ENCODE data around the gene DHX16.

The DHX16 gene

DNA sequence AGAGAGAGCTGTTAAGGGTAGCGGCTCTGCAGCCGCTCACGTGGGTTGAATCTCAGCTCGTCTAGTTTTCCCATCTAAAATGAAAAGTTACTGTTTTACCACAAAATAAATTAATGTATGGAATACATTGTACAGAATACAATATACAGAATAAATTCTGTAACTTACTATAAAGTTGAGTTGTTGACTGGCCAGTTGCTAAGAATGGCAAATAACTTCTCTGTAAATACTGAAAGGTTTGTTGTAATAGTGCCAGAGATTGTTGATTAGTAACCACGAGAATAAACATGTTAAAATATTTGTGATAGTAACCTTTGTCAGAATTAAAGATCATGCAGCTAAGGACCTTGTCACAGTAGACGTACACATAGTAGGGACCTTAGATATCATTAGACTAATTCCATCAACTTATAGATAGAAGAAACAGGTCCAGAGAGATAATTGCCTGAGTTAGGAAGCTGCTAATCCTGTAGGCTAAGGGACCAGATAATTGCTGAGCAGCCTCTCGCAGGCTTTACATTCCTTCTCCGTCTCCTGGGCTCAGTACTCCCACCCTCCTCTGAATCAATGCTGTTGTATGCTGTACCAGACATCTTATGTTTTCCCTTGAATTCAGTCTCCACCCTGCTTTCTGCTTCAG is 18.5 kb upstream of the DHX16 start:
- DNase-seq: no peak

DNA sequence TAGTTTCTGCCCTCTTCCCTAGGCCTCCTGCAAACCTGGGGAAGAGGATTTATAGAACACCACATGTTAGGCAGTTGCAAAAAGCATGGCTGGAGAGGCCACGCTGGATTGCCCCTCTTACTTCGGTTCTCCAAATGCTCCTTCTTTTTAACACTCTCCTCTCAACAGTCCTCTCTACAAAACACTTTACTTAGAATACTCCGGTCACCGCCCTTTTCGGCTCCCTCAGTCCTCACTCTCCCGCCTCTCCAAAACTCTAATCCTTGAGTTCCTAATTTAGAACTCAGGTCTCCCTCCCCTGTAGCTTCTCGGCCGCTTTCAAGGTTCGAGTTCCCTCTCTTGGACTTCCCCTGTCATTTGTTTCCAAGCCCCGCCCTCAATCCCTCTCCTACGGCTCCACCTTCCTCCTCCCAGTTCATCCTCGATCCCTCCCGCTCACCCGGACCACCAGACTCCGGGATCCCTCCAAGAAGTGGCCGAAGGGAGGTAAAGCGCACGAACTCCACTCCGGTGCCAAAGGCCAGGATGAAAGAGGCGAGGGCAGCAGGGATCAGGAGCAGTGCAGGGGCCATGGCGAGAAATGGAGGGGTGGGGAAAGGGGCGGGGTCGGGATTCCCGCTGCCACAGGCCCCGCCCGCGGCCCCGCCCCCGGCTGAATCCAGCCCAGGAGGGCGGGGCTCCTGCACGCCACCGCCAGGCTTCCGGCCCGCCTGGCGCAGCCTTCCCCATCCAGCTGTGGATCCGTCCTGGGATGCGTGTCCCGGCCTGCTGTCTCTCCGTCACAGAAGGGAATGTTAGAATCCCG is 17.8 kb upstream of the DHX16 start, which contains the start of gene NRM:
Gene NRM (minus strand): TSS at position 582 of the 805 bp plus-strand sequence. CDS start 10 bp downstream, at position 572.
- DNase-seq: peak; percentile 80

DNA sequence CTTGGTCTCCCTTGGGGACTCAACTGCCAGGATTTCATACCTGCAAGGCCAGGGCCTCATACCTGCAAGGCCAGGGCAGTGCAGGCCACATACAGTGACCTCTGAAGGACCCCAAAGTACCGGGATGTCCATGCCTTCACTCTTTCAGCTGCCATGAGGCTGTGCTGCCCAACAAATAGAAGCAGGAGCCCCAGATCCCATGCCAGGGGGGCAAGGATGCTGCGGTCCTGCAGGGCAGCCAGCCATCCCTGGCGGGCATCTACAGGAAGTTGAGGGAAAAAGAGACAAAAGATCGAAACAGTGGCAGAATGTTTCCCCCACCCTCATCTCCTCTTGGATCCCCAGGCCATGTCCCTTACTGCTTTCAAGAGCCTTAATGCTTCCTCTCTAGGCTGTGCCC is 17.2 kb upstream of the DHX16 start:
- no peak for DNase-seq

DNA sequence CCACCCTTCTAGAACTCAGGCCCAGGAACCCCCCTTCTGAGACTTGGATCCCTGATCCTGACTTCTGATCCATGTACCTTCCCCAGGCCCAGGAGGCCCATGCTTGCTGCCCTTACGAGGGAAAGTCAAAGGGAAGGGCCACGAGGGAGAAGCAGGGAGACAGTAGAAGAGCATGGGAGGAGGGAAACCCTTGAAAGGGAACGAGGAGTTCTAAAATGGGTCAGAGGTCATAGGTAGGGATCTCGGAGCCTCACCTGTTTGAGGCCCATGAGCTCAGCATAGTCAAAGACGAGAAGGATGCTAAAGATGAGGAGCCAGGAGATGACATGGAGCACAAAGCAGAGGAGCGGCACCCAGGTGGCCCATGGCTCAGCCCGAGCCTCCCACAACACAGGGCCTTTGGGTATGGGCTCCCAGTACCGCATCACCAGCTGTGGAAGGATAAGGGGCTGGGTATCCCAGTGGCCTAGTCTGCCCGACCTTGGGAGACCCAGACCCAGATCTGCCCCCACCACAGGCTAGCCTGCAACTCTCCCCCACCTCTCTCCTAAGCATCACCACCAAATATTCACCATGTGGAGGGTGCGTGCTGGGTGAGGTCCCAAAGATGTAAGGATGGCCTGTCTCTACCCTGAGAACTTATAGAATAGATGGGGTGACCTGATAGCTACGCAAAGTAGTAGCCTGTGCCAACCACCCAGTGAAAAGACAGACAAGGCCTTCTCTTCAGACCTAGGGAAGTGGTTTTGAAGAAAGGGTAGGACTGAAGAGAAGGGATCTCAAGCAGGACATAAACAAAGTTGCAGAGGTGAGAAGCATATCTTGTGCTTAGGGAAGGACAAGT is 16.4 kb upstream of the DHX16 start:
- no peak for DNase-seq

DNA sequence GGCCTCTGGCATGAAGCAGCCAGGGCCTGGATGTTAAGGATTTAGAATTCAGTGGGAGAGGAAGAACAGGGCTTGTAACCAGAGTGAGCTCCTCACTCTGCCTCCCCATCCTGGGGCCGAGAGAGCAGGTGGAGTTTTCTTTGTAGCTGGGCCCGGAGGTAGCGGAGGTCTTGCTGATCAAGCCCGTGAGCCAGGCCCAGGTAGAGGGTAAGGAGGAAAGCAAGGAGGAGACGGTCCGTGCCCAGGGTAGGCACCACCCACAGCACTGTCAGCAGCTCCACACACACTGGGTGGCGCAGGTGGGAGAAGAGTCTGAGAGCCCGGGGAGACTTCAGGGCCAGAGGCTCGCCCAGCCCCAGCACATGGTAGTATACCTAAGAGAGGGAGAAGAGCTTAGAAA is 15.8 kb upstream of the DHX16 start:
- no peak for DNase-seq

DNA sequence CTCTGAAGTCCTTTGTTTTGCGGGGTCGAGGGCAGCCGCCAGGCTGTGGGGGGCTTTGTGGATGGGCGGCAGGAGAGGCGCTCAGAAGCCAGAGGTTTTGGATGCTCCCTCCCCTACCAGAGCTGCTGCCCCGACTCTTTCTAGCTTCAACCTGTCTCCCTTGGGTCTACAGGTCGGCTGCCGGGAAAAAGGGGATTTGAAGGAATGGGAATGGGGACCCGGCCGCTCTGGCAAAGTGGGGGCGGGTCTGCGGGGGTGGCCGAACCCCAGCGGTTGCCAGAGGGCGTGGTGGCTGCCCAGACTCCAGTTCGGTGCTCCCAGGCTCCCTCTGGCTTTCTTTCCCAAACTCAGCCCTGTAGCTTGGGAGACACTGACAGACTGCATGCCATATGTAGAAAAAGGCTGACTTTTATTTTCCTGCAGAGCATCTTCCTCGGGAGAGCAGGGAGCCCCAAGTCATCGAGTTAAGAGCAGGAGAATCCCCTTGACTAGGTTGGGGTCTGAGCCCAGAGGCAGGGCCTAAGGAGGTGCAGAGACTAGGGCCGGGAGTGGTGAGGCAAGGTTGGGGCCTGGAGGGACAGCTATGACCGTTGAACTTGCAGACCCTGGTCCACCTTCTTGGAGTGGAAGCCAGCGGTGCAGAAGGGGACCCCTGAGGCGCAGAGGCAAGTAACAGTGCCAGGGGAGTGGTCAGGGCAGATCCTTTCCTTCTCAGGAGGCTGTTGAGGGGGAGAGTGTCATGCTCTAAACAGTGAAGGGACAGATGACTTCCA is 15.0 kb upstream of the DHX16 start:
- no peak for DNase-seq

DNA sequence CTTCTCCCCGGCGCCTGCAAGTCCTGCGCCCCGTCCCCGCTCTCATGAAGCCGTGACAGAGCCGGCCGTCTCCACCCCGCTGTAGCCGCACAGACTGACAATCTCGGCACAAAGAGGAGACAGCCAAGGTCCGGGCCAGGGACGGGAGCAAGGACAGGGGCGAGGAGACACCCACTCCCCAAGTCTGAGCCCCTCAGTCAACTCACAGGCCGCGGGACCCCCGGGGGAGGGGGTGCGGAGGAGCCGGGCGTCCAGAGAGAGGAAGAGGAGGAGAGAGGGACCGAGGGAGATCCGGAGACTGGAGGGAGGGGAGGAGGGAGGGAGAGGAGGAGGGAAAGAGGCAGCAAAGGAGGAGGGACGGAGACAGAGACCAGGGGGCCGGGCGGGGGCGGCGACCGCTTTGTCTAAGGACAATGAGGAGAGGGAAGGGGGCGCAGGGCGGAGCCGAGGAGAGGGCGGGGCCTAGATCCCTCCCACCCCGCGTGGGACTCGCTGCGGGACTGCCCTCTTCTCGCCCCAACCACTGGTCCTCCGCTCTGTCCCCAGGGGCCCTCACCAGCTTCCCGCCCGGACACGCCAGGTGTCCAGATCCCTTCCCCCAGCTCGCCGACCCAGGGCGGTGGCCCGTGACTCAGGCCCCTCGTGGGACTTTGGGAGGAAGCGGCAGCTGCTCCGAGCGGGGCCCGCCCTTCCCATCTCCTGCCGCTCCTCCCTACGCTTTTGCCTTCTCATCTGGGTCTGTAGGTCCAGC is 14.3 kb upstream of the DHX16 start:
- DNase-seq: peak; percentile 40

DNA sequence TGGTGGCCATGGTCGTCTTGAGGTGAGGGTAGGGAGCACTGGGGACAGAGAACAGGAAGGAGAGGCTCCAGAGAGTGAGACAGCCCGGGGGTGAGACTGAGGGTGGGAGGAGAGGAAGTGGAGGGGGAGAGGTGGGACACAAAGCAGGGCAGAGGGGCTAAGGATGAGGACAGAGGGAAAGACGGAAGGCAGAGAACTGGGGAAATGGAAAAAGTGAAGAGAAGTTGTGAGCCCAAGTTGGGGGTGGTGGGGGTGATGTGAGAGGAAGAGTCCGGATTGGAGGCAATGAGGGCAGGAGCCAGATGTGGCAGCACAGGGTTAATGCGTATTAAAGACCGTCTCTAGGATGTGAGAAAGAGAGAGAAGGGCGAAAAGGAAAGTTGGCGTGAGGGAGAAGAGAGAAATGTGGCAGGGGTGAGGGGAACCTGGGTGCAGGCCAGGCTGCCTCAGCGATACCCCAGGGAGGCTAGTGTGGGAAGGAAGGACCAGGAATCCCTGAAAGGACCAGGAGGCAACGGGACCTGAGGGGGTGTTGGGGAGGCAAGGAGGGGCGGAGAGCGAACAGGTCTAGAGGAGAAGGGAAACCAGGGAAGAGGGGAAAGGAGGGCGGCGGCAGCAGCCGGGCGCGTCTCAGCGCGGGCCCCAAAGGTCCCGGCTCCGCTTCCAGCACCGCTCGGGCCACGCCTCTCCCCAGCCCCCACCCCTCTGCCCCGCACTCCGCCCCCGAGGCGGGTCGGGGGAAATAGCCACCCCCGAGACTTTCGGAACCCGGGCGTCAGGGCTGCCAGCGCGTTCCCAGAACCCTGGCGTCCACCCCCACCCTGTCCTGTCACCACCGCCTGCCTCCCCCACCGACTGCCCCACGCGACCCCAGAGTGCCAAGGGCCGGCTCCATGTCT is 13.5 kb upstream of the DHX16 start, which contains the start of gene PPP1R18:
Gene PPP1R18 (minus strand): TSS at position 637 of the 899 bp plus-strand sequence. CDS start 627 bp downstream, at position 10.
- no peak for DNase-seq

DNA sequence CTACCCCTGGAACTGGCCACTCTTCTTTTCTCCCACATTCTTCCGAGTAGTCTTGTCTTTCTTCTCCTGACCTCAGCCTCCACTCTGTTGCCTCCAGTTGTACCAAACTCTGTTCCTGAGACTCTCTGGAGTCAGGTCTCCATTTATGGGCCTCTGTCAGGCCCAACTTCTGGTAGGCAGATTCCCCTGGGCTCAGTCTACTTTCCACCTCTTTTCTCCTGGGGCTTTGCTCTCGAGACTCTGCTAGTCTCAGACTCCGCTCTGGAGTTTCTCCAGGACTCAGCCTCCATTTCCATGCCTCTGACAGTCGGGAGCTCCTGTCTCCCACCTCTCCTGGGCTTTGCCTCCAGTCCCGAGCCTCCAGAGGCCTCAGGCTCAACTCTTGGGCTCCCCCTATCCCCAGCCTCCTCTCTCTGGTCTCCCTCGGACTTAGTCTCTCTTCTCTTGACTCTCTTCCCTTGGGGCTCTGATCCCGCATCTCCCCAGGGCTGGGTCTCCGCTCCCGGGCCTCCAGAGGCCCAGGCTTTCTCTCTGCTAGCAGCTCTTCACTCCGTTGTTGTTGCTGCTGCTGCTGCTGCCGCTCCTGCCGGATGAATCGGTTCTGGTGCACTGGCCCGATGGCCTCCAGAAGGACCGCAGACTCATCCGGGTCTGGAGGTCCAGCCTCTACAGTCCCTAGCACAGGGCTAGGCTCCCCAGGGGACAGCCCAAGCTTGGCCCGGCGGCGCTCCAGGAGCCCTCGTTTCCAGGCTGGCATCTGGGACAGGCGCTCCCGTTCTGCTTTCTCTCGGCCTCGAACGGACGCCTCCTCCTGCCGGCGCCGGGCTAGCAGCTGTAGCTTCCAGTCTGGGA is 12.6 kb upstream of the DHX16 start:
- no peak for DNase-seq

DNA sequence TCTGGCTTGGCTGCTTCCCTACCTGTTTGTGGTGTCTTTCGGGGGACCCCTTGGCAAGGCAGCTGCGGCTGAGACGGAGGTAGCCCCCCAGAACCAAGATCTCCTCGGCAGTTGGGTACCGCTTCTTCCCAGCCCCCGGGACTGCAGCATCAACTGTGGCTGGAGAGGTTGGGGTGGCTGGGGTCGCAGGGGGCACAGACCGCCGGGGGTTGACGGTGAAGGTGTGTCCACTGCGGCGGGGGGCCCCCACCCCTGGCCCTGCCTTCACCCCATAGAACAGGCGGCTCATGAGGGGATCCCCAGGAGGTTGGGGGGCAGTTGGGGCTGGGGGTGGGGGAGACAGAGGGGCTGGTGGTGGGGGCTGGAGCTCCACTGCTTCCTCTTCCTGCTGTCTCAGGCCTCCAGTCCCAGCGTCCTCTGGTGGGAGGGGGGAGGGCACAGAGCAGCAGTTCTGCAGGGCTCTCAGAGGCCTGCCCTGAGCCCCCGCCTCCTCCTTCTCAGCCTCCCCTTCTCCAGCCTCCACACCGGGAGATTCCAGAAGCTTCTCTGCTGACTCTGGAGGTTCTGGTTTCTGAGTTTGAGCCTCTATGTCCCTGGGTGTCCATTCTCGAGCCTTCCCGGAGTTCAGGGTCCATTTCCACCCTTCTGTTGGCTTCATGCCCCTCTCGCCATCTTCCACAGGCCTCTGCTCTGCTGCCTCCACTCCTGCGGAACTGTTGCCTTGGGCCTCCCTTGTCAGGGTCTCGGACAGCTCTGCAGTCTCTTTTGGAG is 11.8 kb upstream of the DHX16 start:
- no peak for DNase-seq

DNA sequence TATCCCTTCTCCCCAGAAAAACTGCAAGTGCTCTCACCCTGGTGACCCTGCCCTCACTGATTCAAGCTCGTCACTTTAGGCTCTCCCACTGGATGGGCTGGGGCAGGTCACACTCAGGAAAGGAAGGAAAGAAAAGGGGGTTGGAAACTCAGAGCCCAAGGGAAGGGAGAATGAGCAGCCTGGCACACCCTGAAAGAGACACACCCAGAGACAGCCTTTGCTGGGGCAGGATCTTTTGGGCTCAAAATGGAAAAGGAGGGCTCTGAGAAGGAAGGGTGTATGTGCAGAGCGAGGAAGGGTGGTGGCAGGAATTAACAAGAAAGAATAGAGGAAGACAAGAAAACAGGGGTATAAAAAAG is 11.2 kb upstream of the DHX16 start:
- DNase-seq: no peak

DNA sequence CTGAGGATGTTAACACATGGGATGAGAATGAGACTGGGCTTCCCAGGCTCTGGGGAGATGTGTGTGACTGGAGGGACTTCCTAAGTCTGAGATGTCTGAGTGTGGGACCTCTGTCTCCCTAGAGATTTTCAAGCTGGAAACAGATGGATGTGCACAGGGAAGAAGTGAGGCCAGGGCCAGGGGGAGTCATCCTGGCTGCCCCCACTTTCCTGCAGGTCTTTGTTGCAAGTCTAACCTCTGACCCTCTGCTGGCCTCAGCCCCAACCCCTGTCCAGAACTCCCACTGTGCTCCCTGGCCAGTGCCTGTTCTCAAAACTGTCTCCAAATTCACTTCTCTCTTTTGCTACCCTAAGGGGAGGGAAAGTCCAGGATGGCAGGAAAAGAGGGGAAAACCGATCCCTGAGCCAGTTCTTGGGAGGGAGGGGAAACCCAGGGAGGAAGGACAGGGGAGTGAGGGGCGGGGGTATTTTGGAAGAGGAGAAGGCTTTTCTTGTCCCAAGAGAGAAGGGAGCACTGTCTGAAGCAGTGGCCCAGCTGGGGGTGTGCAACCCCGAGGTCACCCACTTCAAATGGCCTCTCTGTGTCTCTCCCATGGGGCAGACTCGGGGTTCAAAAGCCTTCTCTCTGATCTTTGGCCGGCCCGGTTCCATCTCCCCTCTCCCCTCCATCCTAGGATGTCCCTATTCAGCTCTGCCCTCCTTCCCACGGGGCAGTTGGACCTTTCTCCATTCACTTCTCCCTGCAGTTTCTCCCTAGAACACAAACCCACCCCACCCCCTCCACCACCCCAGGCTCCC is 10.6 kb upstream of the DHX16 start:
- no peak for DNase-seq

DNA sequence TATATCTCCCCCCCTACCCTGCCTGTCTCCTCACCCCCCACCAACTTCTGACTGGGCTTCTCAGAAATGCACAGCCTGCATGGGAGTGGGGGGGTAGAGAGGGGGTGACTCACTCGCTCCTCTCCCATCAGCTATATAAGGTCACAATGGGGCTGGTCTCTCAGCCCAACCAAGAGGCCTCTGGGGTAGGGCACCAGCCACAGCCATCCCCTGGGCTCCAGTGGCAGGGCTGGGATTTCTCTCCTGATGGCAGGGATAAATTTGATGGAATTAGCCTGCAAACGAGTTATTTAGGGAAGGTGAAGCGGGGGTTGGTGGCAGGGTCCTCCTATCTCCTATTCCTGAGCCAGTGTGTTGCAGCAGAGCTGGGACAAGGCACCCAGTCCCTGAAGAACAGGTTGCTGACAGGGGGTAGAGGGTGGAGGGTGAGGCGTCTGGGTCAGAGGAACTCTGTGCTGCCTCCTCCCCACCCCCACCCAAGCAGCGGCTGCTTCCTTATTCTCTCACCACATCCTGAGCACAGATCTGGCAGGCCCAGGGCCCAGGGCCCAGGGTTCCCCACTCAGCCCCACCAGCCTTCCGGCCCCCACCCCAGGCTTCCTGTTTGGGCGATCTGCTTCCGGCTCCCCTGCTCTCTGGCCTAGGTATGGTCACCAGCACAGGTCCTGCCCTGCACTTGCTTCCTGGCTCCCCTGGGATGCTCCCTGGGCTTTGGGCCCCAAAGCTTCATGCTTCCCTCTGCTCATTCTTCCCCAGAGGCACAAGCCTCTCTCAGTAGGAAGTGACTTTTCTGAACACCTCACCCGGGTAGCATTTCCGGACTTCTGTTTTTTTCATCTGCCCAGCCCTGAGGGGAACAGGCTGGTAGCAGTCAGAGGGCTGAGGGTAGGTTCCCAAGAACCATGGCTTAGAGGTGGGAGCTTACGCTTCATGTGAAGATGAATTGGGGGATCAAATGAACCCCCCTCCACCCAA is 9.6 kb upstream of the DHX16 start:
- DNase-seq: no peak

DNA sequence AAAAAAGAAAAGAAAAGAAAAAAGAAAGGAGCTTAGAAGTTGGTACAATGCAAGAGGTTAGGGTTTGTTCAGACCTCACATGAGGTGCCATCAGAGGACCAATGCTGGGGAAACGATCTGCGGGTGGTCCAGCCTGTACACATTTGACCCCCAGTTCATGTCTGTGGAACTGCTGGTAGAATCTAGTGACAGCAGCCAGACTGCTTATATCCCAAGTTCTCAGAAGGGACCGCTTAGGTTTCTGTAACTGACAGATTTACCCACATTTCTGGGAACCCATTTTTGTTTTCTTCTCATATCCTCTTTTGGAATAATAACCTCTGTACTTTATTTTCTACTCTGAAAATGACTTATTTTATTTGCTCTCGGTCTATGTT is 8.9 kb upstream of the DHX16 start:
- DNase-seq: no peak

DNA sequence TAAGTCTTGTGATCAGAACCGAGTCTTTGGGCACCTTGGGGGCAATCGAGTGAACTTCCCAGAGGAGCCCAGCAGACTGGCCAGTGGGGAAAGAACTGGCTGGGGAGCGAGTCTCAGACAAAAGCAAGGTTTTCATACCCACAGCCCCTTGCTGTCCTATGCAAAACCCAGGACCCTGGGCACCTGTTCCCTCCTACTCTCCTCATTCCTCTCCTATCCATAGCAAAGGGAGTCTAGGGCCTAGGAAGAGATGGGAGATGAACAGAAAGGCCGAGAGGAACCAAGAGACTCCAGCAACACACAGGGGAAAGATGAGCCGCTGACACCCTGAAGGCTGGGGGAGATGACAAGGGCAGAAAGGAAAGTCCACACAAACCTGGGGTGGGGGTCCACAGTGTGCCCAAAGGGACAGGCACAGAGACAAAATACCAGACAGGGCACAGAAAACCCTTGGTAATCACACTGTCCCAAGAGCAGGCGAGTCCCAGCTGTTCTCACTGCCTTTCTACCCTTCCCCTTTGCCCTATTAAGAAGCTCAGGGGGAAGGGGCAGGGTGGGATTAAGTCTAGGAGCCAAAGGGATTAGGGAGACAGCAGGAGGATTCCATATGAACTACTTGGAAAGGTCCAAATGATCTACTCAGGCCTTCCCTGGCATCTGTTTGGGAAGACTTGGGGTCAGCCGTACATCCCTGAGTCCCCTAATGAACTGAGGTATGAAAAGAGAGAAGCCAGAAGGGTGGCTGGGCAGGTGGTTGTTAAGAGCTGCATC is 7.1 kb upstream of the DHX16 start:
- no peak for DNase-seq

Measured in NCI-H1694 treated with DMSO at 0.1 percent for 48 hours (cell line).